Measurements from ENCODE around the gene PAIP1. TPM values are rescaled to one million over a fixed set of nuclear protein-coding genes. Genes with fewer than 3 reads are reported as not detected.
A peak's percentile ranks its signal among the peaks of the same experiment; 100 is the strongest.

The PAIP1 gene
- total RNA-seq, 6 experiments from 2014 or later = 36.0 to 56.3 (median 49.3) TPM

- DNase-seq (no peak), ATAC-seq (no peak)
- no peaks in the 10 kb centered on the region for H3K9me3 ChIP-seq
- 38% methylated on average over 2 of the region's 2 CpGs for WGBS (ENCODE audit: insufficient coverage, low coverage, low lambda C conversion rate, missing lambda C conversion rate)
- no peak overlapping the region for H3K27ac ChIP-seq
- no peak for TF ChIP-seq CTCF (IDR thresholded peaks at IDR 0.05)
- no peak for TF ChIP-seq POLR2A (IDR thresholded peaks at IDR 0.05)
- H3K27me3 ChIP-seq = no peaks in the 10 kb centered on the region
- intact Hi-C loops (cut with DNase I) = no loop called here
- peaks cover 0 to 5% (median 0%) of the 10 kb centered on the region in 4 donors for H3K4me1 ChIP-seq
- no peak overlapping the region for H3K4me3 ChIP-seq
- H3K36me3 ChIP-seq = peaks cover 0 to 4% (median 0%) of the 10 kb centered on the region in 4 donors
Measured at GRCh38 chr5:43572357-43572756, 15.5 kb upstream of the PAIP1 start.

- Histone ChIP-seq H3K4me1 (peaks cover 0 to 5% (median 0%) of the 10 kb centered on the region in 4 donors), H3K27ac (no peak overlapping the region), H3K4me3 (no peak overlapping the region), H3K9me3 (no peaks in the 10 kb centered on the region), H3K27me3 (no peaks in the 10 kb centered on the region), H3K36me3 (peaks cover 0 to 4% (median 0%) of the 10 kb centered on the region in 4 donors)
- WGBS (ENCODE audit: insufficient coverage, low coverage, low lambda C conversion rate, missing lambda C conversion rate) = 67% methylated on average over 5 of the region's 5 CpGs
- intact Hi-C loops (cut with DNase I) = no loop called here
- DNase-seq (no peak), ATAC-seq (no peak)
- no peak for TF ChIP-seq CTCF (IDR thresholded peaks at IDR 0.05)
- no peak for TF ChIP-seq POLR2A (IDR thresholded peaks at IDR 0.05)
Measured at GRCh38 chr5:43571237-43571636, 14.4 kb upstream of the PAIP1 start.

- peaks cover 0 to 4% (median 0%) of the 10 kb centered on the region in 4 donors for H3K36me3 ChIP-seq
- DNase-seq = no peak
- H3K27ac ChIP-seq = no peak overlapping the region
- no peak overlapping the region for H3K4me3 ChIP-seq
- H3K9me3 ChIP-seq = no peaks in the 10 kb centered on the region
- TF ChIP-seq POLR2A (IDR thresholded peaks at IDR 0.05) (no peak), CTCF (IDR thresholded peaks at IDR 0.05) (no peak)
- peak in 1 of 4 donors; percentile 30 for ATAC-seq
- peaks cover 0 to 5% (median 0%) of the 10 kb centered on the region in 4 donors for H3K4me1 ChIP-seq
- 68% methylated on average over 7 of the region's 8 CpGs for WGBS (ENCODE audit: insufficient coverage, low coverage, low lambda C conversion rate, missing lambda C conversion rate)
- H3K27me3 ChIP-seq = no peaks in the 10 kb centered on the region
- intact Hi-C loops (cut with DNase I) = no loop called here
Measured at GRCh38 chr5:43570450-43571158, 13.7 kb upstream of the PAIP1 start.

GRCh38 chr5:43569236-43569746 is 12.4 kb upstream of the PAIP1 start:
- ATAC-seq = peak; percentile 63 to 91 (median 82)
- intact Hi-C loops (cut with DNase I) = no loop called here
- peaks cover 0 to 5% (median 0%) of the 10 kb centered on the region in 4 donors for H3K4me1 ChIP-seq
- no peak overlapping the region for H3K27ac ChIP-seq
- no peak for DNase-seq
- no peaks in the 10 kb centered on the region for H3K36me3 ChIP-seq
- no peak overlapping the region for H3K4me3 ChIP-seq
- WGBS (ENCODE audit: insufficient coverage, low coverage, low lambda C conversion rate, missing lambda C conversion rate) = 34% methylated on average over 4 of the region's 4 CpGs
- TF ChIP-seq CTCF (IDR thresholded peaks at IDR 0.05) = no peak
- no peak for TF ChIP-seq POLR2A (IDR thresholded peaks at IDR 0.05)
- H3K27me3 ChIP-seq = no peaks in the 10 kb centered on the region
- H3K9me3 ChIP-seq = no peaks in the 10 kb centered on the region

Data from right lobe of liver (tissue), 6 donors.